Dendritic cell treated with granulocyte-macrophage colony-stimulating factor and Interleukin-4, amounts not matched to agents 40 ng/mL and 50 ng/mL, for 4 days (primary cell): ENCODE measurements around the gene HP.

ENCODE experiments used
- H3K27ac Mint-ChIP-seq: one replicate; pipeline ENCODE4 v1.8.0; 2022; ENCODE audit warnings: mild to moderate bottlenecking, mixed read lengths
- H3K27me3 Mint-ChIP-seq: one replicate; pipeline ENCODE4 v1.8.0; 2022; ENCODE audit warnings: mild to moderate bottlenecking, mixed read lengths
- H3K36me3 Mint-ChIP-seq: one replicate; pipeline ENCODE4 v1.8.0; 2022; ENCODE audit warnings: low read depth, mixed read lengths
- H3K4me1 Mint-ChIP-seq: one replicate; pipeline ENCODE4 v1.8.0; 2022; ENCODE audit warnings: low read depth, mixed read lengths
- H3K4me3 Mint-ChIP-seq: one replicate; pipeline ENCODE4 v1.8.0; 2022; ENCODE audit warnings: mild to moderate bottlenecking, moderate library complexity, mixed read lengths
- H3K9me3 Mint-ChIP-seq: one replicate; pipeline ENCODE4 v1.8.0; 2022; ENCODE audit warnings: mixed read lengths
- intact Hi-C: fragments of 100-400 bp; cut with micrococcal nuclease; formaldehyde crosslinking; loops from one replicate; pipeline ENCODE4 v1.15.0; 2022

Gene HP

DNA sequence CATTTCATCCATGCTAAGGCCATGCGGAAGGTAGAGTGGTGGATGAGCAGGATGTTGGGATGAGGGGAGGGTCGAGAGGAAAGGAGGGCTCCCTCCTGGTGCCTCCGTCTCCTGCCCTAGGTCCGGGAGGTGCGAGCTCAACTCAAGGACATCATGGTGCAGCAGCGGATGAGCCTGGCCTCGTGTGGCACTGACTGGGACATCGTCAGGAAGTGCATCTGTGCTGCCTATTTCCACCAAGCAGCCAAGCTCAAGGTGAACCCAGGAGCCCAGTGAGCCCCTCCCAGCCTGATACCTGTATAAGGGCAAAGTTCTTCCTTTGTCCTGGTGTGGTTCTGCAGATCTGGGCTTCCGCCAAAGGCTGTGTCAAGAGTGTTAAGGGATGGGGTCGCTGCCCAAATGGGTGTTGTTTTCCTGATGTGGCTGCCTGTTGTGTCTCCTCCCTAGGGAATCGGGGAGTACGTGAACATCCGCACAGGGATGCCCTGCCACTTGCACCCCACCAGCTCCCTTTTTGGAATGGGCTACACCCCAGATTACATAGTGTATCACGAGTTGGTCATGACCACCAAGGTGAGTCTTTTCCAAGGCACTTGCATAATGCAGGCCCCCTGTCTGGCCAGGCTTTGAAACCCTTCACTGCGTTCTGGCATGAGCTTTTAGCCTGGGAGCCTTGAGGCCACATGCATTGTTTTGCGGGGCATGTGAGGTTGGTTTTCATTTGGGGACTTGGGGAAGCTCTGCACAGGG, 54.2 kb downstream of the HP start:
- Mint-ChIP-seq H3K36me3 (peaks cover 100% of the 10 kb centered on the region), H3K27me3 (no peaks in the 10 kb centered on the region), H3K27ac (no peak overlapping the region), H3K9me3 (no peaks in the 10 kb centered on the region), H3K4me3 (no peak overlapping the region), H3K4me1 (no peaks in the 10 kb centered on the region)
- intact Hi-C loops, result no loop called here

- Mint-ChIP-seq H3K4me3 (no peak overlapping the region), H3K36me3 (peaks cover 93% of the 10 kb centered on the region)
- intact Hi-C loops, result no loop called here
Observed at GRCh38 chr16:72109300-72109699, 55.0 kb downstream of the HP start.

DNA sequence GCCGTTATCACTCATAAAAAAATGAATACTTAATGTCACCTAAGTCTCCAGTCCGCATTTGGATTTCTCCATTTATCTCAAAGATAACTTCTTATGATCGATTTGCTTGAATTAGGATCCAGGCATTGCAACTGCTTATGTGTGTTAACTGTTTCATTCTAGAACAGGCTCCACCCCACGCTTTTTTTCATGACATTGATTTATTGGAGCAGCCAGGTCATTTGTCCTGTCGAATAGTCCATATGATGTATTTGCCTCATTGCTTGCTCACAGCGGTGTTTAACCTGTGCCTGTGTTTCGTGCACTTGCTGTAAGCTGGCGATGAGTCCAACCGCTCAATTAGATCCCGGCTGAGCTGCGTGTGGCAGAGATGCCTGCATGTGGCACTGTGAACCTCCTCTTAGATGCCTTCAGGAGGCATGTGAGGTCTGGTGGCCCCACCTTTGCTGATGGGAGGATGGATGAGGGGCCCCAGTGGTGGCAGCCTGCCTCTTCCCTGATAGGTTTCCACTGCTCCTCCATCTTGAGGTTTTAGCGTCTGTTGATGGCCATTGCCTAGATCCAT, 55.7 kb downstream of the HP start:
- Mint-ChIP-seq H3K4me1 (no peaks in the 10 kb centered on the region), H3K27me3 (no peaks in the 10 kb centered on the region), H3K4me3 (no peak overlapping the region), H3K27ac (no peak overlapping the region), H3K36me3 (peaks cover 85% of the 10 kb centered on the region), H3K9me3 (no peaks in the 10 kb centered on the region)
- intact Hi-C loops, result no loop called here

More at GRCh38 chr16:72109300-72109699, 55.0 kb downstream of the HP start:
- Mint-ChIP-seq H3K27me3 (no peaks in the 10 kb centered on the region), H3K4me1 (no peaks in the 10 kb centered on the region), H3K27ac (no peak overlapping the region), H3K9me3 (no peaks in the 10 kb centered on the region)
